ENCODE measurements around the gene DUSP16. TPM values are rescaled to one million over a fixed set of nuclear protein-coding genes. Genes with fewer than 3 reads are reported as not detected.

Gene DUSP16, protein sequence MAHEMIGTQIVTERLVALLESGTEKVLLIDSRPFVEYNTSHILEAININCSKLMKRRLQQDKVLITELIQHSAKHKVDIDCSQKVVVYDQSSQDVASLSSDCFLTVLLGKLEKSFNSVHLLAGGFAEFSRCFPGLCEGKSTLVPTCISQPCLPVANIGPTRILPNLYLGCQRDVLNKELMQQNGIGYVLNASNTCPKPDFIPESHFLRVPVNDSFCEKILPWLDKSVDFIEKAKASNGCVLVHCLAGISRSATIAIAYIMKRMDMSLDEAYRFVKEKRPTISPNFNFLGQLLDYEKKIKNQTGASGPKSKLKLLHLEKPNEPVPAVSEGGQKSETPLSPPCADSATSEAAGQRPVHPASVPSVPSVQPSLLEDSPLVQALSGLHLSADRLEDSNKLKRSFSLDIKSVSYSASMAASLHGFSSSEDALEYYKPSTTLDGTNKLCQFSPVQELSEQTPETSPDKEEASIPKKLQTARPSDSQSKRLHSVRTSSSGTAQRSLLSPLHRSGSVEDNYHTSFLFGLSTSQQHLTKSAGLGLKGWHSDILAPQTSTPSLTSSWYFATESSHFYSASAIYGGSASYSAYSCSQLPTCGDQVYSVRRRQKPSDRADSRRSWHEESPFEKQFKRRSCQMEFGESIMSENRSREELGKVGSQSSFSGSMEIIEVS
- total RNA-seq, result 10 to 100 TPM; 45.7 to 47.2 TPM

DNA sequence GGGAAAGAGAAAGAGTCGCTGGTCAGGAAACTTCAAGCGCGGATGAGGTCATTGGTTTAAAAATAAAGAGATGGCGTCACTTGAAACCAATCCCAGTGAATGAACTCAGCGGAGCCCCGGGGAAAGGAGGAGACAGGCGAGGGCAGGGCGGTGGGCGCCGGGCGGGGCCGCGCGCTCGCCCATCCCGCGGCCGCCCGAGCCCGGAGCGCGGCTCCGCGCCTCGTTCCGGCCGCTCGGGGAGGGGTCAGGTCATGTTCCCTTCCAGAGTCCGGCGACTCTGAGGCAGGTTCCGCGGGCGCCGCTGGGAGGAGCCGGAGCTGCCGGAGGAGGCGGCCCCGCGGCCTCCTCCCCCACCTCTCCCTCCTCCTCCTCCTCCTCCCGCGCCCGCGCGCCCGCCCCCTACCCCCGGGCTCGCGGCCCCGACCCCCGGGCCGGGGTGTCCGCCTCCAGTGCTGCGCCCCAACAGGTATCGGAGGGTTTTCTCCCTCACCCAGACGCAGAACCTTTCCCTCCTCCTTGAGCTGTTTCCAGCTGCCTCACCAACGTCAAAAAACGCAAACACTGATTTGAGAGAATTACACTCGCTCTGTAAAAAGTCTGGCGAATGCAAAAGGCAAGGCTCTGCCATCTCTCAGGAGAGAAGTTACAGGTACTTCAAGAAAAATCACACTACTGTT, at the start of gene DUSP16:
DUSP16 (minus strand) TSS at position 279 of the 677 bp plus-strand sequence. CDS start 41,765 bp downstream, outside the sequence.
- H3K36me3 Mint-ChIP-seq (ENCODE audit: low read depth), result peaks cover 9% of the 10 kb centered on the region
- H3K9me3 Mint-ChIP-seq, result peaks cover 8% of the 10 kb centered on the region
- peaks cover 29% of the 10 kb centered on the region for H3K4me1 Mint-ChIP-seq (ENCODE audit: low read depth)
- intact Hi-C loops (cut with micrococcal nuclease), result loop anchor here (1.0 to 5.0 kb wide), 2 partner anchors 87 to 100 kb away; no protein-coding TSS in a partner anchor
- no peaks in the 10 kb centered on the region for H3K27me3 Mint-ChIP-seq (ENCODE audit: low read depth)
- peak within 1 kb of the TSS; percentile 90 for H3K27ac Mint-ChIP-seq
- peak within 1 kb of the TSS; percentile 78 for H3K4me3 Mint-ChIP-seq
- CTCF ChIA-PET, result interaction anchor here (0.8 to 2.6 kb wide), 17 partner anchors 8 to 185 kb away, joined by 3 to 32 read pairs (median 4); no protein-coding TSS in a partner anchor
- peak; percentile 85 for DNase-seq

- H3K27ac Mint-ChIP-seq, result peak overlapping the region; percentile 99
- peaks cover 17% of the 10 kb centered on the region for H3K36me3 Mint-ChIP-seq (ENCODE audit: low read depth)
- CTCF ChIA-PET, result interaction anchor here (0.6 to 1.5 kb wide), 6 partner anchors 12 to 236 kb away, joined by 3 to 6 read pairs (median 4); no protein-coding TSS in a partner anchor
- H3K9me3 Mint-ChIP-seq, result no peaks in the 10 kb centered on the region
- H3K4me3 Mint-ChIP-seq, result peak overlapping the region; percentile 88
- H3K27me3 Mint-ChIP-seq (ENCODE audit: low read depth), result no peaks in the 10 kb centered on the region
- DNase-seq, result peak; percentile 51
- H3K4me1 Mint-ChIP-seq (ENCODE audit: low read depth), result peaks cover 59% of the 10 kb centered on the region
- intact Hi-C loops (cut with micrococcal nuclease), result loop anchor here (1.0 to 10.0 kb wide), 4 partner anchors 92 to 282 kb away; partner anchors contain the start of gene GPRC5A
Observed at GRCh38 chr12:12612358-12612757, 49.7 kb upstream of the DUSP16 start.

DNA sequence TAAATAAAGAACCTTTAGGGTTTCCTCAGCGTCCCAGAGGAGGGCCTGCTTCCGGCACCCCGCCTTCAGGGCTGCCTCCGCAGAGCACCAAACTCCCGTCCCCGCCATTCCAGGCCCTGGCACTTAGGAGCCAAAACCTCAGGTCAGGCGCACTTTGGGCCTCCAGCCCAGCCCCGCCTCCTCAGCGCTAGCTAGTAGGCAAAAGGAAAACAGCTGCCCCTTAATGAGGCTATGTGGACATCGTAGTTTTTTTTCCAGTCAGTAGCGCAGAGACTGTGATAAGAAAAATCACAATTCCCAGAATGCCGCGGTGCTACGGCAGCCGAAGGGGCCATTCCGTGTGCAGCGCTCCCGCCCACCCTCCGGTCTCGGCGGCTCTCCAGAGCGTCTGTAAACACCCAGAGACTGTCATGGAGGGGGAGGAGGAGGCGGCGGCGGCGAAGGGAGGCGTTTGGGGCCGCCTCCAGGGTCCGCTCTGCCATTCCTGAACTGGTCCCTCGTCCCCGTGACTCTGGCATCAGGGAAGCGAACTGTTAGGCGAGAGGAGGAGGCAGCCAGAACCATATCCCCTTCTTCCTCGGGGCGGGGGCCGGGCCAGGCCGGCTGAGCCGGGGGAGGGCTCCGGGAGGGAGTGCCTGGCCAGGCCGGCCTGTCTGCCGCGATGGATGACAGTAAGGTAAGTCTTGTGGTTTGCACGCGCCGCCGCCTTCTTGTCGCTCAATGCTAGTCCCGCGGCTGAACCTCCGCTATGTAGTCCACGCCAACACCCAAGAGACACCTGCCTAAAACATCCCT, 49.0 kb upstream of the DUSP16 start, which contains the start of gene CREBL2:
CREBL2 (plus strand) TSS at position 365 of the 795 bp plus-strand sequence; CDS start at position 662, 297 bp downstream.
- Mint-ChIP-seq H3K9me3 (no peaks in the 10 kb centered on the region), H3K27ac (peak within 1 kb of the TSS; percentile 99), H3K4me3 (peak within 1 kb of the TSS; percentile 88), H3K27me3 (ENCODE audit: low read depth) (no peaks in the 10 kb centered on the region), H3K4me1 (ENCODE audit: low read depth) (peaks cover 59% of the 10 kb centered on the region), H3K36me3 (ENCODE audit: low read depth) (peaks cover 13% of the 10 kb centered on the region)
- CTCF ChIA-PET, result interaction anchor here (0.6 to 1.5 kb wide), 8 partner anchors 10 to 235 kb away, joined by 3 to 5 read pairs (median 4); no protein-coding TSS in a partner anchor
- peak; percentile 90 for DNase-seq
- intact Hi-C loops (cut with micrococcal nuclease), result loop anchor here (1.0 to 10.0 kb wide), 11 partner anchors 28 to 283 kb away; partner anchors contain the start of genes BORCS5, CDKN1B, GPR19 and GPRC5A

GRCh38 chr12:12610711-12611110, 48.0 kb upstream of the DUSP16 start:
- peaks cover 13% of the 10 kb centered on the region for H3K36me3 Mint-ChIP-seq (ENCODE audit: low read depth)
- H3K27me3 Mint-ChIP-seq (ENCODE audit: low read depth), result no peaks in the 10 kb centered on the region
- peaks cover 54% of the 10 kb centered on the region for H3K4me1 Mint-ChIP-seq (ENCODE audit: low read depth)
- peak overlapping the region; percentile 88 for H3K4me3 Mint-ChIP-seq
- H3K27ac Mint-ChIP-seq, result peak overlapping the region; percentile 99
- intact Hi-C loops (cut with micrococcal nuclease), result loop anchor here (1.0 to 10.0 kb wide), 8 partner anchors 27 to 284 kb away; partner anchors contain the start of genes BORCS5, CDKN1B, GPR19 and GPRC5A
- DNase-seq, result no peak
- CTCF ChIA-PET, result no interaction called here
- H3K9me3 Mint-ChIP-seq, result no peaks in the 10 kb centered on the region

GRCh38 chr12:12609692-12610091, 47.0 kb upstream of the DUSP16 start:
- CTCF ChIA-PET, result interaction anchor here (0.7 kb wide), 1 partner anchor 45 kb away, joined by 3 read pairs; no protein-coding TSS in a partner anchor
- Mint-ChIP-seq H3K4me3 (no peak overlapping the region), H3K27me3 (ENCODE audit: low read depth) (no peaks in the 10 kb centered on the region), H3K9me3 (no peaks in the 10 kb centered on the region), H3K4me1 (ENCODE audit: low read depth) (peaks cover 47% of the 10 kb centered on the region), H3K36me3 (ENCODE audit: low read depth) (peaks cover 12% of the 10 kb centered on the region), H3K27ac (no peak overlapping the region)
- DNase-seq, result no peak
- intact Hi-C loops (cut with micrococcal nuclease), result loop anchor here (2.0 to 10.0 kb wide), 3 partner anchors 37 to 537 kb away; partner anchors contain the start of genes BCL2L14 and GPRC5A

- intact Hi-C loops (cut with micrococcal nuclease), result loop anchor here (1.0 to 5.0 kb wide), 3 partner anchors 232 to 572 kb away; partner anchors contain the start of gene BCL2L14
- Mint-ChIP-seq H3K27ac (peak overlapping the region; percentile 48), H3K27me3 (ENCODE audit: low read depth) (no peaks in the 10 kb centered on the region), H3K36me3 (ENCODE audit: low read depth) (peaks cover 7% of the 10 kb centered on the region), H3K9me3 (no peaks in the 10 kb centered on the region), H3K4me3 (no peak overlapping the region), H3K4me1 (ENCODE audit: low read depth) (peaks cover 38% of the 10 kb centered on the region)
- CTCF ChIA-PET, result interaction anchor here (0.7 to 1.1 kb wide), 4 partner anchors 45 to 231 kb away, joined by 3 to 10 read pairs (median 4); no protein-coding TSS in a partner anchor
- DNase-seq, result peak; percentile 60
Observed at GRCh38 chr12:12608557-12608957, 45.9 kb upstream of the DUSP16 start.

DNA sequence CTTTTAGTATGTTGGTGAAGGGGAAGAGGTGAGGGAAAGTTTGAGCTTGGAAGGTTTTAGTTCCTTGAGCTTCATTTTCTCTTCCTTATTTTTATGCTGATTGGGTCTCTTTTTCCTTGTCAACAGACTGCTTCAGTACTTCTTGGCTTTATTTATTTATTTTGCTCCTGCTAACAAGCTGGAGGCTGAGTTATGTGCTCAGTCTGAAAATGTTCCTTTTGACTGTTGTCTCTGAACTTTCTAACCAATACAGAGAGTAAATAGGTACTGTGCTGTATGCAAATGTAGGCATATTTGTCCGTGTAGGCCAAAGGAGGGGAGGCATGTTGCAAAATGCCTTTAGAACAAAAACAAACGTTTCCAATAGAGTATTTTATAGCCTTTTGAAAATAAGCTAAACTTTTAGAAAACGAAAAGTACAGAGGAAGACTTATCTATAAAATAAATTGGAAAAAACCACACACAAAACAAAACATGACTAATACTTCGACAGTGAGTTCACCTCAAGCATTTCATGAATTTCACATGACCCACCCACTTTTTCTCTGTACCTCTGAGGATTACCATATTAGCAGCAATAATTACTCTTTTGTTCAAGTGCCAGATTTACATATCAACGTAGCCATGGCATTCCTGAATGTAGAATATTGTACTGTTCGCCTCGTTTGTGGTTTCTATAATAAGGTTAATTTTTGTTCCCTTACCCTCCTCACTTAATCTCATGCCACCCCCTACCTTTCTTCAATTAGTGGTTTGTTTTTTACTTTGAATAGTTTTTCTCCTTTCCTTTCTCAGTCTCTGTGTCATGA, 44.3 kb upstream of the DUSP16 start:
- Mint-ChIP-seq H3K9me3 (no peaks in the 10 kb centered on the region), H3K4me3 (peak overlapping the region; percentile 11), H3K27me3 (ENCODE audit: low read depth) (no peaks in the 10 kb centered on the region), H3K27ac (peak overlapping the region; percentile 81), H3K36me3 (ENCODE audit: low read depth) (no peaks in the 10 kb centered on the region), H3K4me1 (ENCODE audit: low read depth) (peaks cover 30% of the 10 kb centered on the region)
- no peak for DNase-seq
- CTCF ChIA-PET, result interaction anchor here (0.7 to 1.1 kb wide), 4 partner anchors 15 to 151 kb away, joined by 3 to 4 read pairs (median 3); no protein-coding TSS in a partner anchor
- intact Hi-C loops (cut with micrococcal nuclease), result loop anchor here (1.0 to 5.0 kb wide), 4 partner anchors 25 to 535 kb away; partner anchors contain the start of gene BCL2L14

GRCh38 chr12:12604740-12605139, 42.1 kb upstream of the DUSP16 start:
- Mint-ChIP-seq H3K4me1 (ENCODE audit: low read depth) (peaks cover 22% of the 10 kb centered on the region), H3K27me3 (ENCODE audit: low read depth) (no peaks in the 10 kb centered on the region), H3K4me3 (no peak overlapping the region), H3K36me3 (ENCODE audit: low read depth) (no peaks in the 10 kb centered on the region), H3K27ac (no peak overlapping the region), H3K9me3 (no peaks in the 10 kb centered on the region)
- DNase-seq, result no peak
- CTCF ChIA-PET, result no interaction called here
- intact Hi-C loops (cut with micrococcal nuclease), result loop anchor here (5.0 kb wide), 1 partner anchor 532 kb away; the partner anchor contains the start of gene BCL2L14

DNA sequence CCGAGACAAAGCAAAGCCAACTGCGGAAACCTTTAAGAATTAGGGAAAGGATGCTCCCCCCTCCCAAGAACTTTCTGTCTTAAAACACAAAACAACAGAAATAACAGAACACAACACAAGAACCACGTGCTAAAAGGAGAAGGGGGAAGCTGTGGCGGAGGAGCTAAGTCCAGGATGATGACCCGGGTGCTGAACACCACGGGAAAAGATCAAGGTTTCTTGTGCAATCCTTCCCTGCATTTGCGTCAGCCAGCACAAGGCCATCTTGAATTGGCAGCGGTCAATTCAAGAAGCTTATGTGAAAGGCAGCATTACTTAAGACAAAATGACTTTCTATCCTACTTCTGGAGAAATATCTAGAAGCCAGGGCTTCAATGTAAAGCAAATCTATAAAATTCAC, 38.0 kb upstream of the DUSP16 start:
- no peaks in the 10 kb centered on the region for H3K9me3 Mint-ChIP-seq
- intact Hi-C loops (cut with micrococcal nuclease), result no loop called here
- H3K27ac Mint-ChIP-seq, result no peak overlapping the region
- no peak overlapping the region for H3K4me3 Mint-ChIP-seq
- no peak for DNase-seq
- no peaks in the 10 kb centered on the region for H3K27me3 Mint-ChIP-seq (ENCODE audit: low read depth)
- H3K36me3 Mint-ChIP-seq (ENCODE audit: low read depth), result no peaks in the 10 kb centered on the region
- CTCF ChIA-PET, result interaction anchor here (1.5 kb wide), 1 partner anchor 9 kb away, joined by 5 read pairs; no protein-coding TSS in a partner anchor
- no peaks in the 10 kb centered on the region for H3K4me1 Mint-ChIP-seq (ENCODE audit: low read depth)
